H1 (cell line): ENCODE measurements around the gene LRRC15. TPM values are rescaled to one million over a fixed set of nuclear protein-coding genes. Genes with fewer than 3 reads are reported as not detected.
A peak's percentile ranks its signal among the peaks of the same experiment; 100 is the strongest.

Experiments
- CTCF ChIA-PET: fragments of 300-600 bp; sonication (Branson Sonifier 250); formaldehyde crosslinking; loops from one replicate; lab custom pipeline; 2021; ENCODE audit not compliant: partially characterized antibody; lab: Charles Lee
- POLR2A ChIA-PET: fragments of 300-600 bp; sonication (Branson Sonifier 250); formaldehyde crosslinking; loops from one replicate; lab custom pipeline; 2021; ENCODE audit warnings: inconsistent platforms; ENCODE audit not compliant: partially characterized antibody; lab: Charles Lee
- DNase-seq, 2 experiments: peaks; one replicate each; pipeline versions ENCODE4 v3.0.0 to v3.0.0-alpha.2; 2010 to 2022; ENCODE audit warnings: low spot score in 2 of 2, low read depth in 1 of 2, mixed read lengths in 1 of 2
- FAIRE-seq: peaks from 2 replicates; lab custom pipeline; 2011; peaks lifted over from hg19 to GRCh38; lab: Jason Lieb, UNC
- H2AFZ ChIP-seq: 2 replicates; pipeline ENCODE4 v1.8.1; 2012; ENCODE audit warnings: low read length, inconsistent platforms
- H2AK5ac ChIP-seq: 2 replicates; pipeline ENCODE4 v1.6.1; 2013; ENCODE audit warnings: low read depth, low read length
- H2BK120ac ChIP-seq: replicated peaks from 2 replicates; pipeline ENCODE3; 2013; ENCODE audit warnings: low read depth, low read length, inconsistent platforms
- H2BK12ac ChIP-seq: 2 replicates; pipeline ENCODE4 v1.6.1; 2013; ENCODE audit warnings: low read depth, low read length
- H2BK15ac ChIP-seq: 2 replicates; pipeline ENCODE4 v1.6.1; 2013; ENCODE audit warnings: low read length
- H2BK20ac ChIP-seq: 2 replicates; pipeline ENCODE4 v1.6.1; 2013; ENCODE audit warnings: low read length
- H2BK5ac ChIP-seq: 2 replicates; pipeline ENCODE4 v1.6.1; 2013; ENCODE audit warnings: low read depth, low read length
- H3K14ac ChIP-seq: 2 replicates; pipeline ENCODE4 v1.6.1; 2013; ENCODE audit warnings: inconsistent platforms; ENCODE audit not compliant: insufficient read length
- H3K18ac ChIP-seq: 2 replicates; pipeline ENCODE4 v1.6.1; 2013; ENCODE audit warnings: low read length; ENCODE audit errors: extremely low read depth
- H3K23ac ChIP-seq: 2 replicates; pipeline ENCODE4 v1.6.1; 2013; ENCODE audit warnings: inconsistent platforms; ENCODE audit not compliant: insufficient read length
- H3K23me2 ChIP-seq: 2 replicates; pipeline ENCODE4 v1.6.1; 2013; ENCODE audit warnings: low read depth, low read length
- H3K27ac ChIP-seq: 2 replicates; pipeline ENCODE4 v1.6.1; 2011; ENCODE audit warnings: low read depth, low read length, inconsistent platforms
- H3K27me3 ChIP-seq, 4 experiments: replicated peaks in 1 of 4; 1 replicate in 1 of 4; 2 replicates in 3 of 4; pipeline versions ENCODE4 v1.6.1 to v1.8.1; 2011 to 2013; ENCODE audit warnings: low read length in 3 of 4, mild to moderate bottlenecking in 3 of 4, inconsistent platforms in 2 of 4, mixed read lengths in 2 of 4, moderate library complexity in 1 of 4; ENCODE audit not compliant: control insufficient read depth in 3 of 4, insufficient read depth in 3 of 4; ENCODE audit errors: extremely low read depth in 1 of 4
- H3K36me3 ChIP-seq, 4 experiments: 2 replicates each; pipeline versions ENCODE4 v1.6.1 to v1.8.1; 2011 to 2013; ENCODE audit warnings: mild to moderate bottlenecking in 4 of 4, low read length in 3 of 4, moderate library complexity in 2 of 4, control low read depth in 1 of 4, inconsistent platforms in 1 of 4; ENCODE audit not compliant: insufficient read depth in 4 of 4, control insufficient read depth in 2 of 4
- H3K4ac ChIP-seq: replicated peaks from 2 replicates; pipeline ENCODE3; 2013; ENCODE audit warnings: low read length, low read depth, mixed read lengths, inconsistent platforms; ENCODE audit not compliant: insufficient read length
- H3K4me1 ChIP-seq, 4 experiments: replicated peaks in 1 of 4; 1 replicate in 1 of 4; 2 replicates in 3 of 4; pipeline versions ENCODE4 v1.6.1 to v1.8.1; 2011 to 2013; ENCODE audit warnings: low read length in 3 of 4, inconsistent platforms in 2 of 4, mixed read lengths in 1 of 4; ENCODE audit not compliant: insufficient read depth in 4 of 4, control insufficient read depth in 3 of 4
- H3K4me2 ChIP-seq, 2 experiments: 2 replicates each; pipeline versions ENCODE4 v1.6.1 to v1.8.1; 2011 to 2013; ENCODE audit warnings: low read depth in 2 of 2, low read length in 2 of 2, control low read depth in 1 of 2, inconsistent platforms in 1 of 2, mild to moderate bottlenecking in 1 of 2; ENCODE audit not compliant: insufficient read depth in 1 of 2
- H3K4me3 ChIP-seq, 4 experiments: fragments of 200-600, 300-600 bp in 1 of 4; sonication (generic), shearing (Covaris generic), sonication (Bioruptor Twin) in 1 of 4; 2 replicates each; pipeline versions ENCODE4 v1.5.1 to v1.8.1; 2011 to 2016; ENCODE audit warnings: low read length in 4 of 4, low read depth in 3 of 4, control low read depth in 2 of 4, inconsistent platforms in 2 of 4, mild to moderate bottlenecking in 2 of 4, mixed read lengths in 1 of 4, moderate library complexity in 1 of 4; ENCODE audit not compliant: insufficient read depth in 2 of 4; ENCODE audit errors: extremely low read depth in 1 of 4
- H3K56ac ChIP-seq: replicated peaks from 2 replicates; pipeline ENCODE3; 2013; ENCODE audit warnings: low read depth, mild to moderate bottlenecking, mixed read lengths, low read length, inconsistent platforms; ENCODE audit not compliant: insufficient read length
- H3K79me1 ChIP-seq: 2 replicates; pipeline ENCODE4 v1.6.1; 2013; ENCODE audit warnings: low read depth, low read length, control low read depth
- H3K79me2 ChIP-seq, 2 experiments: 2 replicates each; pipeline versions ENCODE4 v1.6.1 to v1.8.1; 2012 to 2013; ENCODE audit warnings: low read length in 2 of 2, mild to moderate bottlenecking in 2 of 2, inconsistent platforms in 1 of 2; ENCODE audit not compliant: insufficient read depth in 2 of 2, control insufficient read depth in 1 of 2
- H3K9ac ChIP-seq, 4 experiments: replicated peaks in 1 of 4; 1 replicate in 1 of 4; 2 replicates in 3 of 4; pipeline versions ENCODE4 v1.6.1 to v1.8.1; 2011 to 2013; ENCODE audit warnings: low read depth in 3 of 4, low read length in 3 of 4, control low read depth in 2 of 4, mild to moderate bottlenecking in 2 of 4, moderate library complexity in 2 of 4, inconsistent platforms in 1 of 4; ENCODE audit errors: extremely low read depth in 1 of 4
- H3K9me3 ChIP-seq, 2 experiments: 2 replicates each; pipeline versions ENCODE4 v1.6.1 to v1.8.1; 2012 to 2013; ENCODE audit warnings: mild to moderate bottlenecking in 2 of 2, moderate library complexity in 2 of 2, control low read depth in 1 of 2, inconsistent platforms in 1 of 2, low read depth in 1 of 2, low read length in 1 of 2, mixed read lengths in 1 of 2; ENCODE audit not compliant: insufficient read depth in 2 of 2
- H4K20me1 ChIP-seq, 2 experiments: replicated peaks in 1 of 2; 2 replicates each; pipeline versions ENCODE3 to v1.8.1; 2011 to 2013; ENCODE audit warnings: inconsistent platforms in 2 of 2, low read length in 2 of 2, mild to moderate bottlenecking in 1 of 2; ENCODE audit not compliant: insufficient read depth in 2 of 2, control insufficient read depth in 1 of 2
- H4K5ac ChIP-seq: 2 replicates; pipeline ENCODE4 v1.6.1; 2013; ENCODE audit warnings: low read length, low read depth, mixed read lengths, inconsistent platforms; ENCODE audit not compliant: insufficient read length
- H4K8ac ChIP-seq: 2 replicates; pipeline ENCODE4 v1.8.0; 2013; ENCODE audit warnings: mild to moderate bottlenecking, moderate library complexity, low read length, inconsistent platforms; ENCODE audit not compliant: insufficient read depth; ENCODE audit errors: extremely low read depth
- H4K91ac ChIP-seq: replicated peaks from 2 replicates; pipeline ENCODE3; 2013; ENCODE audit warnings: low read length, mixed read lengths, inconsistent platforms; ENCODE audit not compliant: insufficient read length
- ASH2L ChIP-seq: fragments of 200-600, 300-600 bp; sonication (generic); IDR thresholded peaks from one replicate; pipeline ENCODE4 v1.7.1; 2017; ENCODE audit warnings: low read length
- BACH1 ChIP-seq: IDR thresholded peaks from 2 replicates; pipeline ENCODE4 v1.6.1; 2012; ENCODE audit warnings: low read length, improper control_type of control experiment
- BRCA1 ChIP-seq: IDR thresholded peaks from 2 replicates; pipeline ENCODE4 v1.6.1; 2012; ENCODE audit warnings: low read depth, low read length, improper control_type of control experiment
- EZH2 ChIP-seq: fragments of 200-600 bp; sonication (generic); IDR thresholded peaks from 2 replicates; pipeline ENCODE4 v1.7.1; 2012; ENCODE audit warnings: low read depth, mild to moderate bottlenecking, moderate library complexity, low read length, inconsistent platforms; ENCODE audit not compliant: severe bottlenecking
- GTF2F1 ChIP-seq: IDR thresholded peaks from 2 replicates; pipeline ENCODE4 v1.6.1; 2012; ENCODE audit warnings: low read depth, low read length, improper control_type of control experiment, borderline replicate concordance
- KDM4A ChIP-seq: IDR thresholded peaks from one replicate; pipeline ENCODE4 v1.7.1; 2012; ENCODE audit warnings: low read depth, mild to moderate bottlenecking, moderate library complexity, low read length, inconsistent platforms; ENCODE audit not compliant: severe bottlenecking
- MAX ChIP-seq: IDR thresholded peaks from 2 replicates; pipeline ENCODE4 v1.6.1; 2012; ENCODE audit warnings: inconsistent platforms
- RBBP5 ChIP-seq: IDR thresholded peaks from 2 replicates; pipeline ENCODE4 v1.7.1; 2012; ENCODE audit warnings: low read depth, mild to moderate bottlenecking, inconsistent platforms, low read length, moderate library complexity, borderline replicate concordance
- SRF ChIP-seq: IDR thresholded peaks from 2 replicates; pipeline ENCODE4 v1.6.1; 2011; ENCODE audit warnings: mild to moderate bottlenecking, low read depth, low read length, moderate library complexity
- WGBS, 2 experiments: shearing (Covaris generic) in 1 of 2; methylation state at CpG; one replicate each; pipeline versions ENCODE4 v1.1.6 to v1.1.7; 2013 to 2015; ENCODE audit warnings: low lambda C conversion rate in 2 of 2, mixed read lengths in 2 of 2, inconsistent platforms in 1 of 2, low coverage in 1 of 2, missing lambda C conversion rate in 1 of 2; ENCODE audit not compliant: insufficient replicate concordance in 2 of 2, insufficient coverage in 1 of 2, insufficient read length in 1 of 2; ENCODE audit errors: extremely low coverage in 1 of 2, missing lambda C conversion rate in 1 of 2; 5-methylcytosine and 5-hydroxymethylcytosine counted together
- polyA plus RNA-seq, 7 experiments: library from polyadenylated mRNA; depleted of rRNA in 3 of 7; stranded (reverse) in 5 of 7; unstranded in 2 of 7; fragments of >200 nt in 5 of 7; fragments of 200-250 nt in 2 of 7; gene quantifications; 1 replicate in 5 of 7; 2 replicates in 1 of 7; 4 replicates in 1 of 7; pipeline versions ENCODE4 v1.2.1 to v1.2.3, GENCODE V29; 2011 to 2013; ENCODE audit warnings: missing spikeins in 2 of 7, mixed read lengths in 2 of 7
- total RNA-seq: library from RNA; stranded (reverse); fragmentation: NEBNext Ultra II Directional; extraction: Animal tissue kit (Norgen Biotek cat#: 25700); gene quantifications from 2 replicates; pipeline ENCODE4 v1.2.1, GENCODE V29; 2021

LRRC15 gene
- total and polyA plus RNA-seq, 2 of the 8 experiments (the other 6 are each of a cell fraction or from before 2014, with no cell fraction given), result 0.15 to 0.37 TPM

- Histone ChIP-seq H4K5ac (no peak overlapping the region), H4K8ac (peak overlapping the region; percentile 92; the same call in 1 of the 2 replicates), H3K14ac (no peak overlapping the region), H3K79me1 (no peaks in the 10 kb centered on the region), H2BK12ac (peak overlapping the region; percentile 80; the same call in 1 of the 2 replicates), H3K79me2 (no peaks in the 10 kb centered on the region), H3K4me2 (peak overlapping the region; percentile 64 to 80), H3K4ac (no peak overlapping the region), H3K9ac (no peak overlapping the region), H2BK5ac (peak overlapping the region; percentile 52; the same call in 1 of the 2 replicates), H3K23ac (no peak overlapping the region), H2BK15ac (peak overlapping the region; percentile 46; the same call in 1 of the 2 replicates), H4K91ac (peak overlapping the region; percentile 91), H2BK20ac (no peak overlapping the region), H3K36me3 (no peaks in the 10 kb centered on the region), H2AK5ac (no peak overlapping the region), H3K18ac (peak overlapping the region; percentile 83), H3K27me3 (peaks cover 16 to 35% (median 25%) of the 10 kb centered on the region in 4 experiments), H3K4me3 (peak overlapping the region; percentile 24 to 57 (median 48)), H4K20me1 (no peaks in the 10 kb centered on the region), H3K9me3 (peaks cover 0 to 4% of the 10 kb centered on the region in 2 experiments; a peak in 1 of 4 replicates), H2AFZ (peak overlapping the region; percentile 46; the same call in 1 of the 2 replicates), H3K27ac (no peak overlapping the region), H2BK120ac (no peak overlapping the region), H3K23me2 (peaks cover 3% of the 10 kb centered on the region), H3K4me1 (peaks cover 0 to 11% (median 5%) of the 10 kb centered on the region in 4 experiments; a peak in 5 of 7 replicates), H3K56ac (no peak overlapping the region)
- TF ChIP-seq RBBP5, result 0 out of 2 replicates have a peak, but pooled peaks have one; percentile 25
- peak; percentile 73 for TF ChIP-seq KDM4A
- no peak for TF ChIP-seq BRCA1
- peak; percentile 7; the same call in 1 of the 2 replicates for TF ChIP-seq MAX
- TF ChIP-seq EZH2, result peak; percentile 83
- TF ChIP-seq BACH1, result no peak
- TF ChIP-seq SRF, result no peak
- no peak for TF ChIP-seq GTF2F1
- peak; percentile 34 for TF ChIP-seq ASH2L
- DNase-seq, result no peak
- no peak for FAIRE-seq
- 18% methylated on average over 59 of the region's 73 CpGs; no CpG with 5 or more reads in 1 of the 2 experiments for WGBS, 2 experiments
- ChIA-PET POLR2A (interaction anchor here (1.0 to 3.0 kb wide), 8 partner anchors 10 to 66 kb away, joined by 3 to 15 read pairs (median 3); no protein-coding TSS in a partner anchor), CTCF (interaction anchor here (0.8 to 6.7 kb wide), 16 partner anchors 10 to 1156 kb away, joined by 3 to 122 read pairs (median 3); partner anchors contain the start of genes CPN2, LRRC15 and PLAAT1)
These were observed 27.6 kb upstream of the LRRC15 start for GRCh38 chr3:194396859-194397756.
